Skeletal muscle satellite cell (primary cell): ENCODE data around the gene PSRC1.
"Not testable (repeated sequence)": the region's sequence is repeated elsewhere in the genome, so short reads cannot be mapped to it uniquely, and the experiment has no call there.

Experiments used
- H3K27me3 ChIP-seq: 2 replicates; pipeline ENCODE4 v1.7.0; 2013; ENCODE audit warnings: low read length; ENCODE audit not compliant: control insufficient read depth, insufficient read depth
- H3K36me3 ChIP-seq: 2 replicates; pipeline ENCODE4 v1.7.0; 2013; ENCODE audit warnings: mild to moderate bottlenecking, control low read depth, low read length; ENCODE audit not compliant: insufficient read depth
- H3K4me1 ChIP-seq: 2 replicates; pipeline ENCODE4 v1.7.0; 2013; ENCODE audit warnings: low read length; ENCODE audit not compliant: control insufficient read depth, insufficient read depth
- H3K4me2 ChIP-seq: 2 replicates; pipeline ENCODE4 v1.7.0; 2013; ENCODE audit warnings: mild to moderate bottlenecking, low read length
- H3K4me3 ChIP-seq: 2 replicates; pipeline ENCODE4 v1.7.0; 2013; ENCODE audit warnings: low read length
- H3K9ac ChIP-seq: 2 replicates; pipeline ENCODE4 v1.7.0; 2013; ENCODE audit warnings: mild to moderate bottlenecking, low read depth, low read length, moderate library complexity
- H3K9me3 ChIP-seq: replicated peaks from 2 replicates; pipeline ENCODE4 v1.7.0; 2013; ENCODE audit warnings: mild to moderate bottlenecking, control low read depth, low read length

PSRC1 gene

DNA sequence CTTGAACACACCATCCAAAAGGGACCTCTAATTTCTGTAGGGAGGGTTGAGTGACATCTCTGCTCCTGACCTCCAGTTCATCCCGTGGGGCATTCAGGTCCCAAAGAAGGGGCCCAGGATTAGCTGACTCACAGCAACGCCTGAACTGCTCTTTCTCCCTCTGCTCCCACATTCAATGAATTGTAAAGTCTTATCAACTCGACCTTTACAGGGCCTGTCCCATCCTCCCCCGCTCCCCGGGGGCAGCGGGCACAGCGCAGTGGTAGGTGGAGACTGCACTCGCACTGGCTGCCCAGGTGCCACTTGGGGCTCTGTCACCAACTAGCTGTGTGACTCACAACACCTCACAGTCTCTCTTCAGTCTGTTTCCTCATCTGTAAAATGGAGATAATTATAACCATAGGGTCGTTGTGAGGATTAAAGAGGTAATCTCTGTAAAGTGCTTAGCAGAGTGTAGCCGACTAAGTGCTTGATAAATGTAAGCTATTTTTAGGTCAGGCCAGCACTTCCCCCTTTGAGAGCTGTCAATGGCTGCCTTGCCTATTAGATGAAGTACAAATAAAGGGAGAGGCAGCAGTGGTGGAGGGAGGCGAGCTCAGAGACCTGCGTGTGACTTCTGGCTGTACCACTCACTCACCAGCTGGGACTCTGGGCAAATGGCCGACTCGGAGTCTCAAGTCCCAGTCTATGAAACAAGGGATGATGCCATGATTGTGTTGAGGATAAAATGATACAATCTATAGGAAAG lies 24.5 kb upstream of the PSRC1 start:
- Histone ChIP-seq H3K4me3 (no peak overlapping the region), H3K9me3 (no peaks in the 10 kb centered on the region), H3K9ac (no peak overlapping the region), H3K36me3 (peaks cover 6% of the 10 kb centered on the region), H3K4me2 (no peak overlapping the region), H3K27me3 (no peaks in the 10 kb centered on the region), H3K4me1 (peaks cover 2% of the 10 kb centered on the region)

DNA sequence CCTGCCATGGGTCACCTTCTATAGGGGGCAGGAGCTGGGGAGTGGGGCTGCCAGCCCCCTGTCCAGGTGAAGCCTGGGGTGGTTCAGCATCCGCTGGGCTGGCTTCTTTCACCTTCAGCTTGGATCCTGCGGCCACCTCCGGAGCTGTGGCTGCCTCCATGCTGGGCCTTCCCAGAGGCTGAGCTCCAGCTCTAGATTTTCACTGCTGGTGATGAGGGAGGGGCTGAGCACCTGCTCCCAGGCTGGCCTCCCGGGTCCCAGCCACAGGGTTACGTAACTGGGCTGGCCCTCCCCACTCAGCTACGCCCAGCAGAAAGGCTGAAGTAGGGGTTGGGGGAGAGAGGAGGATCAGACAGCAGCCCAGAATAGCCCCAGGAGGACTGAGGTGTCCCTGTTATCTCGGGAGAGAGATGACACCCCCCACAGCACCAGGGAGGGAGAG lies 23.9 kb upstream of the PSRC1 start, which contains the start of gene MYBPHL:
TSS of gene MYBPHL (minus strand) at position 180 of the 442 bp plus-strand sequence. CDS start at position 160, 20 bp downstream.
- no peak within 1 kb of the TSS for H3K9ac ChIP-seq
- no peaks in the 10 kb centered on the region for H3K9me3 ChIP-seq
- H3K4me2 ChIP-seq, result no peak within 1 kb of the TSS
- peaks cover 6% of the 10 kb centered on the region for H3K36me3 ChIP-seq
- no peaks in the 10 kb centered on the region for H3K27me3 ChIP-seq
- no peak within 1 kb of the TSS for H3K4me3 ChIP-seq
- H3K4me1 ChIP-seq, result no peaks in the 10 kb centered on the region

DNA sequence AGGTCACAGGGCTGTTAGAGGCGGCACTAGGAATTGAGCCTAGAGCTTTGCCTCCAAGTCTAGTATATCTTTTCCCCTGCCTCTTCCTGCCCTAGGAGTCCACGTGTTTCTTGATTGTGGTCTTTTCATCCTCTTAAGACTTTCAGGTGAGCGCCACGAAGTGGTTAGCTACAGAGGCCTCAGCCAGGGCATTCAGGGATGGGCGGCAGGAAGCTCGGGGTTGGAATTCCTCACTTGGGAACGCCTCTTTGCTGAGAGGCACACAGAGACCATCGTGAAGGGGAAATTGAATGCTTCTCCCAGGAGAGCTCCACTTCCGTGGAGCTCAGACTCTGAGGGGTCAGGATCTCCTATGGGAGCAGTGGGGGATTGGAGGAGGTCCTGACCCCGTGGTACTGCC lies 23.0 kb upstream of the PSRC1 start:
- not testable (repeated sequence) for H3K9me3 ChIP-seq, H3K4me2 ChIP-seq, H3K4me1 ChIP-seq, H3K9ac ChIP-seq, H3K27me3 ChIP-seq, H3K36me3 ChIP-seq, H3K4me3 ChIP-seq

DNA sequence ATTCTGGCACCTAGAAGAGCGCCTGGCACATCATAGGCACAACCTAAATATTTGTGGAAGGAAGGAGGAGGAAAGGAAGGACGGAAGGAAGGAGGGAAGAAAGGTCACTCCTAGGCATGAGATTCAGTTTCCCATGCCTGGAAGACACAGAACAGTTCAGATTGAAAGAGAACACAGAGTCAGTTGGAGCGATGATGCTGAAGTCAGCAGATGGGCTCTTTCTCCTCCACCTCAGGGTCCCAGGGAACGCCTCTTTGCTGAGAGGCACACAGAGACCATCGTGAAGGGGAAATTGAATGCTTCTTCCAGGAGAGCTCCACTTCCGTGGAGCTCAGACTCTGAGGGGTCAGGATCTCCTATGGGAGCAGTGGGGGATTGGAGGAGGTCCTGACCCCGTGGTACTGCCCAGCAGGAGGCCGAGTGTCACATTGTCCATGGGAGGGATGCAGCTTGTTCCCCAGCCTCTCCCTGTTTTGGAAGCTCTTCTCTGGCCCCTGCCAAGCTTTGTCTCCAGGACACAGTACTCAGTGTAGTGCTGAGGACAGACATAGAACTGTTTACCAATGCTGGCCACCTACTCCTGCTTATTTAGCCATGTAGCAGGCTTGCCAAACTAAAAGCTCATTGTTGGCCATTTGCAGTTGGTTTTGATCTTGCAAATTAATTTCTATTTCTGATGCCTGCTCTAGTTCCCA lies 21.4 kb upstream of the PSRC1 start:
- Histone ChIP-seq H3K9ac (no peak overlapping the region), H3K27me3 (no peaks in the 10 kb centered on the region), H3K36me3 (no peaks in the 10 kb centered on the region), H3K4me3 (no peak overlapping the region), H3K4me1 (peaks cover 12% of the 10 kb centered on the region), H3K4me2 (no peak overlapping the region), H3K9me3 (no peaks in the 10 kb centered on the region)

DNA sequence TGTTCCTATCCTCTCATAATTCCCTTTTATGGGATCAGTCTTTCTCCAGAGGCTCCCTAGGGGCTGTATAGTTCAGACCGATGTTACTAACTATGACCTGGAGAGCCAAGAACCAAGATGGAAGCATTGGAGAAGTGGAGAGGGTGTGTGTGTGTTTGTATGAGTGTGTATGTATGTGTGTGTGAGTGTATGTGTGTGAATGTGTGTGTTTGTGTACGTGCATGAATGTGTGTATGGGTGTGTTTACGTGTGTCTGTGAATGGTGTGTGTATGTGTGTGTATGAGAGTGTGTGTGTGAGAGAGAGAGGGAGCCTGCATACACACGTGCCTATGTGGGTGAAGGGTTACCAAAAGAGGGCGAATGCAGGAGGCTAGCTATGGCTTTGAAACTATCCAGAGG lies 18.9 kb upstream of the PSRC1 start:
- Histone ChIP-seq H3K9me3 (no peaks in the 10 kb centered on the region), H3K4me3 (no peak overlapping the region), H3K27me3 (no peaks in the 10 kb centered on the region), H3K4me2 (no peak overlapping the region), H3K4me1 (peaks cover 27% of the 10 kb centered on the region), H3K36me3 (no peaks in the 10 kb centered on the region), H3K9ac (no peak overlapping the region)

DNA sequence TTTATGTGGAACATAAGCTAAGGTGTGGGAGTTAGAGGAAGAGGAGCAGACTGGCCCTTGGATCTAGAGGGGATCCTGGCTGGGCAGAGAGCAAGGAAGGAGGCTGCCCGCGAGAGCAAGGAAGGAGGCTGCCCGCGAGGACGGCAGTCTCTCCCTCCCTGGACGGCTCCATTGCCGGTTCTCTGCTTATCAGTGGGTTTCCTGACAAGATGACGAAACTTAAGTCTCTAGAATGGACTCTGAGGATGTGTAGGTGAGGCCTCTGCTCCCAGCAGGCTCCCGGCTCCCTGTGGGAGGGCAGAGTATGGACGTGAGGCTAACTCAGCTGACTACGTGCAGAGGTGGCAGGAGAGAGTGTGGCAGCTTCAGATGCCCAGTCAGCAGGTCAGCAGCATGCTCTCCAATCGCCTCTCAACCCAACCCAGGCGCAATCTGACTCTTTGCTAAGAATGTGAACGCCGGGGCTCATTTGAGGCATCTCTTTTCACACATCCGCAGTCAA lies 17.8 kb upstream of the PSRC1 start:
- H3K9me3 ChIP-seq, result no peaks in the 10 kb centered on the region
- H3K4me1 ChIP-seq, result peaks cover 27% of the 10 kb centered on the region
- no peaks in the 10 kb centered on the region for H3K27me3 ChIP-seq
- H3K4me2 ChIP-seq, result no peak overlapping the region
- no peaks in the 10 kb centered on the region for H3K36me3 ChIP-seq
- no peak overlapping the region for H3K9ac ChIP-seq
- no peak overlapping the region for H3K4me3 ChIP-seq

DNA sequence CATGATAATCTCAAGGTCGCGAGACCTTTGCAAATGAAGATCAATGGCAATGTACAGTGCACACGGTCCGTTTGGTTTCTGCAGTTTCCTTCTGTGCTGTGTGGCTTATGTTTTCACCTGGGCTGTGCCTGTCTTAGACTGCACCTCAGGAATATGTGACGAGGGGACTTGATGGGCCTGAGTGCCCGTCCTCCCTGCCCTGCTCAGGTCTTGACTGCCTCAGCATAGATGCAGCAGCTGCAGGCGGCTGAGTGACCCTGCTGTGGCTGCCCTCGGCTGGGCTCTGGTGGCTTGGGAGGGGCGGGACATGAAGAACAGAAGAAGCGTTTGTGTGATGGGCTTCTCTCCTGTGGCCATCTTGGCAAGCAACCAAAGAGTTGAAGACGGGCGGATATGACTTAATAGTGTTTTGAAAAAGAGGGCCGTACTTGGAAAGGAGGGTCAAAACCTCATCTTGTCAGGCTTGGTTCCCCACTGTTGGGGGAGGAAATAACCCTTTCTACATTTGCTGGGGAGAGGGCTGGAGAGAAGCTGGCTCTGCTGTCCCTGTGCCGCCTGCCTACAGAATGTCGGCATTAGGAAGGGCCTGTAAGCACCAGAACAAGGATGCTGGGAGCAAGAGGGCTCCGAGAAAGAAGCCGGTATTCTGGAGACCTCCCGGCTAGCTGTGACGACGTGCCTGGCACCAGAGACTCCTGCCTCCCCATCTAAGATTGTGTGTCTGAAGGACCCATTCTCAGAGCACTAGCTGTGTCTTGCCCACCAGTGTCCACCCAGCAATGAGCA lies 16.8 kb upstream of the PSRC1 start:
- Histone ChIP-seq H3K27me3 (no peaks in the 10 kb centered on the region), H3K4me1 (peaks cover 27% of the 10 kb centered on the region), H3K9ac (peak overlapping the region; percentile 55), H3K4me2 (peak overlapping the region; percentile 67), H3K4me3 (peak overlapping the region; percentile 41), H3K9me3 (no peaks in the 10 kb centered on the region), H3K36me3 (no peaks in the 10 kb centered on the region)

DNA sequence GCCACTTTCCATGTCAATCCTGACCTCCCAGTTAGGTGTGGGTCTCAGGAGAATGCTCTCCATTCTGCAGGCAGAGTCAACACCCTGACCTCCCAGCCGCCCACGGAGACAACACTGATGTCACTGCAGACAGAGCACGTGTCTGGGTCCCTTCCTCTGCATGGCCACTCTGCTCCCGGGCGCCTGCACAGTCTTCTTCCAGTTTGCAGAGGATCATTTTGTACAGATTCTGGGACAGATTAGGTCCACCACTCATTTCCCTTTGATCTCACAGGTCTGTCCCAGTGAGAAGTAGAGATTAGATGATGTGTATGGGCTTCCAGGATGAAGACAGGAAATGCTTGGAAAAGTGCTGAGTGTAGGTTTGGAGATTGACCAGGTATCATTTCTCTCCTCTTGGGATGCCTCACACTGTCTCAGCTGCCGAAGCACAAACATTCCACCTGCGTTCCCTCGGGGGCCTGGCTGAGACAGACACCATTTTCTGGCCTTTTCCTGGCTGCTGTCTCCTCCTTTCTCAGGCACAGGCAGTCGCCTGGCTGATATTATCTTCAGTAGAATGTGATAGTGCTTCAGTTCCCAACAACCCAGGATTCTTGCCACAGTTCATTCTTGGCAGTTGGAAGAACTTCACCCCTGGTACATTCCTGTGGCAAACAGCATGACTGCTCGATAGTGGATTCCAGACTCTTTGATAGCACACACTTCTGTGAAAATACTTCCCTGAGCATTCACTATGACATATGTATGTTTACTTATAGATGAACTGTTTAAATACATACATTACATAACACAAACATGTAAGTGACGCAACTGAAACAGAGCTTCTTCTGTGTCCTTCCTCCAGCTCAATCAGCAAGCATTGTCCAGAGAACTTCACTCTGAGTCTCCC lies 16.0 kb upstream of the PSRC1 start:
- no peaks in the 10 kb centered on the region for H3K27me3 ChIP-seq
- peaks cover 30% of the 10 kb centered on the region for H3K4me1 ChIP-seq
- peak overlapping the region; percentile 57 for H3K9ac ChIP-seq
- H3K9me3 ChIP-seq, result no peaks in the 10 kb centered on the region
- H3K4me3 ChIP-seq, result peak overlapping the region; percentile 22
- peak overlapping the region; percentile 67 for H3K4me2 ChIP-seq
- no peaks in the 10 kb centered on the region for H3K36me3 ChIP-seq

DNA sequence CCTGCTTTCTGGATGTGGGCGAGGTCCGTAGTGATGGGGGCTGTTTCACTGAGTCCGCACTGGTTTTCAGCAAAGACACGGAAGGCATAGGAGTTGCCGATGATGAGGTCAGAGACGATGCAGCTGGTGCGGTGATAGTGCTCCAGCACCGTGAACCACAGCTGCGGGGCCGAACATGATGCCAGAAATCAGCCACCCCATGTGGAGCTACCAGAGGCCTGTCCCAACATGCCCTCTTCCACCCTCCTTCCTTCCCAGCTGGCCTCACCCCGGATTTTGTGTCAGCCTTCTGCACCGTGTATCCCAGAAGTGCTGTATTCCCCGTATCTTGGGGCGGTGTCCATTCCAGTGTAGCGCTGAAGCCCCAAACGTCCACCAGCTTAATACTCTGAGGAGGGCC lies 13.8 kb upstream of the PSRC1 start:
- no peak overlapping the region for H3K4me2 ChIP-seq
- no peaks in the 10 kb centered on the region for H3K36me3 ChIP-seq
- H3K27me3 ChIP-seq, result no peaks in the 10 kb centered on the region
- no peaks in the 10 kb centered on the region for H3K9me3 ChIP-seq
- H3K4me3 ChIP-seq, result no peak overlapping the region
- no peak overlapping the region for H3K9ac ChIP-seq
- peaks cover 32% of the 10 kb centered on the region for H3K4me1 ChIP-seq

DNA sequence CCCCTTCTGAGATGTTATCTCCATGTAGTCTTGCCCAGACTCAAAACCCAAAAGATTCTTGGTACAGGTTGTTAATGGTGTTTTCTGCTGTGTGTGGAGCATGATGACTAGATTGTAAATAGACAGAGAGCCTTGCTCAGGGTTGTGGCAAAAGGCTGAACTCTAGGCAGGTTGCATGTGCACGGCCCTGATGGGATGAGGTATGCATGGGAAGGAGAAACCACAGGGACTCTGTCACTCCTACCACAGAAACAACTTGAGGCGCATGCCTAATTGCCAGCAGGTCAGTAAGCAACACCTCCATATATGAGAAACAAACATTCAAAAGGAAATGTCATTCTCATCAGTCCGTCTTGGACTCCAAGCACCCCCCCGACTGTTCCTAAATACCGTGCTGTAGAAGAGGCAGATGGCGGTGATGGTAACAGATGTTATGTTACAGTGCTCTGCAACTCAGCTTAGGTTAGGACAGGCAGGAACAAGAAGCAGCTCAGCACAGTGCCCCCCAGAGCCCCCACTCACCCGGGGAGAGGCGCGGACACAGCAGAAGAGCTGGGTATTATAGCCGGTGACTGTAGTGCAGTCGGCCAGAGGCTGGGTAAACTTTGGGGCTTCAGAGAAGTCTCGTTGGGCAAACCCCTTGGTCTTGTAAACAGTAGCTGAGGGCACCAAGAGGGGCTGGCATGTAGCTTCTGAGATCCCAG lies 12.9 kb upstream of the PSRC1 start:
- H3K9me3 ChIP-seq, result no peaks in the 10 kb centered on the region
- H3K4me1 ChIP-seq, result peaks cover 32% of the 10 kb centered on the region
- H3K9ac ChIP-seq, result no peak overlapping the region
- H3K4me2 ChIP-seq, result no peak overlapping the region
- H3K36me3 ChIP-seq, result no peaks in the 10 kb centered on the region
- no peak overlapping the region for H3K4me3 ChIP-seq
- no peaks in the 10 kb centered on the region for H3K27me3 ChIP-seq
